DMS 273 treated with DMSO at 0.1 percent for 48 hours (cell line): ENCODE measurements around the gene ALDH1A2.
"Not testable (repeated sequence)": the region's sequence is repeated elsewhere in the genome, so short reads cannot be mapped to it uniquely, and the experiment has no call there.

Experiments
- DNase-seq: peaks from one replicate; lab custom pipeline; 2025; lab: John Stamatoyannopoulos, UW

Gene ALDH1A2

GRCh38 chr15:58040150-58040549 lies 25.4 kb downstream of the ALDH1A2 start:
- DNase-seq: no peak

- no peak for DNase-seq
Observed at GRCh38 chr15:58039079-58040035, 26.2 kb downstream of the ALDH1A2 start.

GRCh38 chr15:58038426-58039078 lies 27.0 kb downstream of the ALDH1A2 start:
- peak; percentile 51 for DNase-seq

- DNase-seq: no peak
Observed at GRCh38 chr15:58037723-58038301, 27.7 kb downstream of the ALDH1A2 start.

- DNase-seq: no peak
Observed at GRCh38 chr15:58036579-58036978, 28.9 kb downstream of the ALDH1A2 start.

- DNase-seq: not testable (repeated sequence)
Observed at GRCh38 chr15:58028392-58028791, 37.1 kb downstream of the ALDH1A2 start.

- DNase-seq: no peak
Observed at GRCh38 chr15:58026552-58026951, 39.0 kb downstream of the ALDH1A2 start.

- no peak for DNase-seq
Observed at GRCh38 chr15:58026051-58026450, 39.5 kb downstream of the ALDH1A2 start.

GRCh38 chr15:58021332-58022230 lies 43.9 kb downstream of the ALDH1A2 start:
- DNase-seq: no peak

- DNase-seq: no peak
Observed at GRCh38 chr15:58019503-58020376, 45.8 kb downstream of the ALDH1A2 start.

GRCh38 chr15:58017869-58018268 lies 47.6 kb downstream of the ALDH1A2 start:
- DNase-seq: no peak

- no peak for DNase-seq
Observed at GRCh38 chr15:58016581-58017175, 48.8 kb downstream of the ALDH1A2 start.

- DNase-seq: no peak
Observed at GRCh38 chr15:58015565-58015964, 49.9 kb downstream of the ALDH1A2 start.

GRCh38 chr15:58014470-58014869 lies 51.0 kb downstream of the ALDH1A2 start:
- DNase-seq: no peak

- DNase-seq: no peak
Observed at GRCh38 chr15:58014040-58014439, 51.5 kb downstream of the ALDH1A2 start.

GRCh38 chr15:58010983-58011382 lies 54.5 kb downstream of the ALDH1A2 start:
- no peak for DNase-seq

- no peak for DNase-seq
Observed at GRCh38 chr15:58003810-58004209, 61.7 kb downstream of the ALDH1A2 start.

GRCh38 chr15:58002338-58003126 lies 63.0 kb downstream of the ALDH1A2 start:
- DNase-seq: no peak

- not testable (repeated sequence) for DNase-seq
Observed at GRCh38 chr15:57999699-58000098, 65.8 kb downstream of the ALDH1A2 start.

GRCh38 chr15:57996561-57996960 lies 69.0 kb downstream of the ALDH1A2 start:
- no peak for DNase-seq
